Fibroblast of villous mesenchyme (primary cell): ENCODE data around the gene RHBDD3. TPM values are rescaled to one million over a fixed set of nuclear protein-coding genes. Genes with fewer than 3 reads are reported as not detected.

Source experiments
- DNase-seq: peaks from one replicate; pipeline ENCODE4 v3.0.0-alpha.2; 2010; ENCODE audit warnings: low read depth
- H3K4me3 ChIP-seq: 2 replicates; pipeline ENCODE4 v1.5.1; 2011; ENCODE audit warnings: low read depth, mild to moderate bottlenecking, low read length
- CTCF ChIP-seq: IDR thresholded peaks from 2 replicates; pipeline ENCODE4 v1.5.1; 2012; ENCODE audit warnings: low read depth, mild to moderate bottlenecking, low read length; ENCODE audit not compliant: insufficient read depth
- total RNA-seq: library from RNA; depleted of rRNA; stranded (reverse); fragments of >200 nt; gene quantifications from 2 replicates; pipeline ENCODE4 v1.2.3, GENCODE V29; 2012

RHBDD3 gene
- total RNA-seq, 1 donor = 22.9 TPM

- no peak overlapping the region for H3K4me3 ChIP-seq
- TF ChIP-seq CTCF = no peak
- DNase-seq = no peak
Observed at GRCh38 chr22:29299136-29299900, 31.5 kb upstream of the RHBDD3 start.

GRCh38 chr22:29298641-29299040 is 30.9 kb upstream of the RHBDD3 start:
- DNase-seq = no peak
- TF ChIP-seq CTCF = no peak
- H3K4me3 ChIP-seq = no peak overlapping the region

- H3K4me3 ChIP-seq = no peak overlapping the region
- DNase-seq = no peak
- no peak for TF ChIP-seq CTCF
Observed at GRCh38 chr22:29292379-29292778, 24.6 kb upstream of the RHBDD3 start.

- H3K4me3 ChIP-seq = no peak overlapping the region
- DNase-seq = no peak
- TF ChIP-seq CTCF = no peak
Observed at GRCh38 chr22:29291215-29291614, 23.4 kb upstream of the RHBDD3 start.

- no peak for DNase-seq
- no peak overlapping the region for H3K4me3 ChIP-seq
Observed at GRCh38 chr22:29290061-29290460, 22.3 kb upstream of the RHBDD3 start.

GRCh38 chr22:29288837-29289236 is 21.1 kb upstream of the RHBDD3 start:
- DNase-seq = no peak
- no peak overlapping the region for H3K4me3 ChIP-seq
- no peak for TF ChIP-seq CTCF

More at GRCh38 chr22:29290061-29290460, 22.3 kb upstream of the RHBDD3 start:
- no peak for TF ChIP-seq CTCF

GRCh38 chr22:29284196-29284595 is 16.4 kb upstream of the RHBDD3 start:
- no peak for TF ChIP-seq CTCF
- H3K4me3 ChIP-seq = no peak overlapping the region
- no peak for DNase-seq
